GM18519 (cell line): ENCODE data around the gene MARCHF6.
"Not testable (repeated sequence)": the region's sequence is repeated elsewhere in the genome, so short reads cannot be mapped to it uniquely, and the experiment has no call there.

Experiments
- ATAC-seq: cut with Tn5 transposase; IDR thresholded peaks from one replicate; pipeline ENCODE4 v1.9.1; 2021; ENCODE audit warnings: mild to moderate bottlenecking, moderate library complexity; ENCODE audit not compliant: unreplicated experiment, low FRiP score

MARCHF6 gene

DNA sequence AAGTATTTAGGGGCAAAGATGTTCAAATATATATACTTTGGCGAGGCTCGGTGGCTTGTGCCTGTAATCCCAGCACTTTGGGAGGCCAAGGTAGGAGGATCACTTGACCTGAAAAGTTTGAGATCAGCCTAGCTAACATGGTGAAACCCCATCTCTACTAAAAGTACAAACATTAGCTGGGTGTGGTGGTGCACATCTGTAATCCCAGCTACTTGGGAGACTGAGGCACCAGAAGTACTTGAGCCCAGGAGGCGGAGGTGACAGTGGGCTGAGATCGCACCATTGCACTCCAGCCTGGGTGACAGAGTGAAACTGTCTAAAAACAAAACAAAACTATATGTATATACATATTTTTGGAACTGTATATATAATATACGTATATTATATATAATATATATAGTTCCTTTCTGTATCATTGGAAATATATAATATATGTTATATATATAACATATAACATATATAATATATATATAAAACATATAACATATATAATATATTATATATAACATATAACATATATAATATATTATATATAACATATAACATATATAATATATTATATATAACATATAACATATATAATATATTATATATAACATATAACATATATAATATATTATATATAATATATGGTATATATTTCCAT, 8.9 kb upstream of the MARCHF6 start:
- ATAC-seq, result not testable (repeated sequence)

DNA sequence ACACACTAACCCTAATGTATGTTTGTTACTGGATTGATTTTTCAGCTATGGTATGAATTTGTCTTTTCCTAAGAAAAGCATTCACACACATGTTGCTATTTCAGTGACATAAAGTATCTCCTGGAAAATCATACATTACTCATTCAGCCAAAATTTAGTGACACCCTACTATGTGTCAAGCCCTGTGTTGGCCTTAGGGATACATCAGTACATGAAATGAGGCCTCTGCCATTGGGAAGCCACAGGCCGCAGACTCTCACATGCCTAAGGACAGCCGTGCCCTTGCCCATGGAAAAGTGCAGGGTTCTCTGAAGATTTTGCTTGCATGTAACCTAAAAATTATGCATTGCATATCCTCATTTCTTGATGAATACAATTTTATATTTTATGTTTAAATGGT, 5.2 kb upstream of the MARCHF6 start:
- ATAC-seq, result no peak

DNA sequence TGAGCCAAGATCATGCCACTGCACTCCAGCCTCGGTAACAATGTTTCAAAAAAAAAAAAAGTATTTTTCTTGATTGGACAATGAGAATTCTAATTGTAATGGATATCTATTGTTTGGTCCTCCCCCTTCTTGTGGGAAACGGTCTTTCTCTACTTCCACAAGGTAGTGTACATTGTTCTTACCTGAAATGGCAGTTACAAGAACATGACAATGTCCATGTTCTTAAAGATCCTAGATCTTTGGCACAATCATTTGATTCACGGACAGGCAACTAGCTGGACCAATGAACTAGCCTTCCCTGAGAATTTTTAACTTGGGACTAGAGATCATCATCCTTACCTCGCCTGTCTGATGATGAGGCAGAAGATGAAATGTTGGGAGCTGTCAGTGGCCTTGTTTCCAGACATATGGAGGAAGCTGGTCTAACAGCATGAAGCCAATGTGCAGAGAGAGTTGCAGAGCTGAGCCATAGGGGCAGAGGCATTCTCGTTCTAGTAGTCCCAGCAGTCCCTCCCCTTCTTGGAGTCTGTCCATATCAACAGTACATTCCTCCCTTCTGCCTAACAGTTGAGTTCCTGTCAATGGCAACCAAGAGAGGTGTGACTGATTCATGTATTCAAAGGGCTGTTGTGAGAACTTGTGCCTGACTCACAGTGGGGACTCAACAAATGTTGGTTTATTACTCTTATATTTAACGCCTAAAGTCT, 2.1 kb upstream of the MARCHF6 start:
- no peak for ATAC-seq

DNA sequence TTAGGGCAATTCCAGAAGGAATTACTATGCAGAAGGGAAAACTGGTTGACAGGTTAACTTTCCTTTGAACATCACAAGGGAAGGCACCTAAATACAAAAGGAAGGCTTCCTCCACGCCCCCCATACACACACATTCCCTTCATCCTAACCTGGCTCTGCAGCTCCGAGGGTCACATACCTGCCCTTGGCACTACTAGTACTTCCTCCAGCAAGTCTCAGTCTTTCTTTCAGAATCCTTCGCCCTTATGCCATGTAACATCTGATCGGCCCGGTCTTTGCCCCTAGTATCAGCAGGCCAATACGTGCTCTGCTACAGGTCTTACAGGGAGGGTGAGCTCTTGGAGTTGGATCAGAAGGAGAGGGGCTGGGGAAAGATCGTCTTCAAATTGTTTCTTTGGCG, 1.6 kb upstream of the MARCHF6 start:
- no peak for ATAC-seq

DNA sequence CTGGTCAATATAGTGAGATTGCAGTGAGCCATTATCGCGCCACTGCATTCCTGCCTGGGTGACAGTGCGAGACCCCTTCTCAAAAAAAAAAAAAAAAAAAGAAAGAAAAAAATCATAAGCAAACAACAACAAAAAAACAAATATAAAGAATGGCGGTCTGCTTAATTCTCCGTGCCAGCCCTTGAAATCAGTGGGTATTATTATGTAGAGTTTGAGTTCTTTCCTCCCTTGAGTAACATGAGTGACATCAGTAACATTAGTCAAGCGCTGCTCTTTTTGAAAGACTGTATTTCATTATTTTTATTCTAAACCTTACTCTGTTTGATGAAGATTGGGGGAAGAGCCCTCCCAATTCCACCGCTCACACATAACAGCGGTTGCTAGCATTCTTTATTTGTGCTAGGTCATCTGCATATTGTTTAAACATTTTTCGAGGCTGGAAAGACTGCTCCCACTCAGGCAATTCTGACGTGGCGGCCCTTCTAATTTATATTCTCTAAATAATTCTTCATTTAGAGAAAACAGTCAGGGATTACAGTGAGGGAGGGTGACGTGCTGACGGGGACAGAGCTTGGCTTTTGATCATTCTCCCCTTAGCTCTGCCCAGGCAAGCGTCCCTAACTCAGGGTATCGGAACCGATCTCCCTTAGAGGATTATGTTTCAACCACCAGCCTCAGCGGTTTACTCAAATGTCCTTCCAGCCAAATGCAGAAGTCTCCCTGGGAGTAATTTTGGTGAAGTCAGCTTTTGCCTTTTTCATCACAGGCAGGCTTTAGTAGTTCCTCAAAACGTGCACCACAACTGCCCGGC, 860 bp upstream of the MARCHF6 start:
- no peak for ATAC-seq

DNA sequence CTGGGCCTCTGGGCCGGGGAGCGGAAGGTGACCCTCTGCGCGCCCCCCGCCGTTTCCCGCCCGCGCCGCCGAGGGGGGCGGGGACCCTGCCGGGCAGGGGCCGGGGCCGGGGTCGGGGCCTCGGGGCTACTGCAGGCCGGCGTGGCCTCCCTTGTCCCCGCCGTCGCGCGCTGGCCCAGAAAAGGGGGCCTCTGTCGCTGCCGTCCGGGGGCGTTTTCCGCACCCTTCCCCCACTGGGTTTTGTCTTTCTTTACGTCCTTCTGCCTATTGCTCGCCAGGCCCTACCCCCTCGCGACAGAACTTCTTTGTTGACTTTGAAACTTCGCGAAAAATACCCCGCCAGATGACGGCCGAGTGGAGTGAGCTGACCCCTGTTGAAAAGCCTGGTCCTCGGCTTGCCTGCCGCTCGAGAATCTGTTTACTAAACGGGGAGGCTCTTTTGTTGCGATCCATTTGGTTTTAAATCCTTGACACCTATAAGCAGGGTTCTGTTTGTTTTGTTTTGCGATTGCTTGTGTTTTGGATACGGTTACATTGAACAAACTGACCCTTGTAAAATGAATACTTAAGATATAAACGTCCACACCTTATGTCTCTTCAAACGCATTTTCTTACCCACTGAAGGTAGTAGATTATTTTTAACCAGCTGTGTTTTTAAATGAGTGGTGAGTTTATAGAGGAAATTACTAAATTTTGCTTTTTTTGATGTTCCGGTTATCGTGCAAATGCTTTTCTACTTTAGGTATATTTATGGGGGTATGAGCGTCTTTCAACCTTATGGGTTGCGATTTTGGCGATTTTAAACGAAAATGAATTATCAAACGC, 765 bp downstream of the MARCHF6 start:
- peak; percentile 1 for ATAC-seq

DNA sequence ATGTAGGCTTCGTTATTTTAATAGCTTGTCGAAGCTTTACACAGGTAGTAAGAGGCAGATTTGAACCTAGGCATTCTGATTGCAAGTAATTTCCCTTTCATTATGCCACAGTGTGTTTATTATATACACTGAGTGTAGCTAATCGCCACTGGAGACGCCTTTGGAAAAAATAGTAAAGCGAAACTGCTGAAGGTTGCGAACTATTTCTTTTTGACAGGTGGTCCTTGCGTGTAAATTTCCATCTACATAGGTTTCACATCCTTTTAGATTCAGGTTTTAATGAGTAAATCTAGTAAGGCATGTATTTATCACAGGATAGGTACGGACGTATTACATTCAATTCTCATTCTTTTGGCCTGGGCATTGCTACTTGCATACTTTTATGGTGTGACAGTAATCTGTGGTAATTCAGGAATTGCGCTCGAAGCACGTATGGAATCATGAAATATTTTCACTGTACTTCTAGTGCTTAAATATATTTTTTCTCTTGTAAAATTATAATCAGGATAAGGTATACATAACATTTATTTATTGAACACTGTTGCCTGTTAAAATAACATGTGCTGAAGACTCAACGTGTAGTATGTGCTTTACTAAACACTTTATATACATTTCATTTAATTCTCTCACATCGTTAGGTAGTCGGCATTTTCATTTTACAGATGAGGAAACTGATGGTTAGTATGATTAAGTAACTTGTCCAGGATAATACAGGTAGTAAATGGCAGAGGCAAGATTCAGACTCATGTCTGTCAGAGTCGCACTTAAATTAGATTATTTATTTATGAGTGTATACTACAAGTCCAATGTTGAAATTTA, 1.8 kb downstream of the MARCHF6 start:
- peak; percentile 20 for ATAC-seq

DNA sequence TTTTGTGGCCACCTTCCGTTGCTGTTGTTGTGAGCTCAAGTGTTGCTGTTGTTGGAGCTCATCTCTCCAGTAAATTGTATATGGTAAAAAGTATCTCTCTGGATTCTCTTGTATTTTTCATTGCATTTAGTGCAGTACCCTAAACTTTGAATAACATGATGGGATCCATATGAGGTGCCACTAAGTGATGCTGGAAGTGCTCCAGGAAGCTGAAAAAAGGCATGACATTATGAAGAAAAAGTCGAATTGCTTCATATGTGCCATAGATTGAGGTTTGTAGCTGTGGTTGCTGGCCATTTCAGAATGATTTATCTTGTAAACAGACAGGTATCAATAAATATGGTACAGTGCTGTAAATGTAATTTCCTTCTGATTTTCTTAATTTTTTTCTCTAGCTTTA, 5.5 kb downstream of the MARCHF6 start:
- ATAC-seq, result no peak

DNA sequence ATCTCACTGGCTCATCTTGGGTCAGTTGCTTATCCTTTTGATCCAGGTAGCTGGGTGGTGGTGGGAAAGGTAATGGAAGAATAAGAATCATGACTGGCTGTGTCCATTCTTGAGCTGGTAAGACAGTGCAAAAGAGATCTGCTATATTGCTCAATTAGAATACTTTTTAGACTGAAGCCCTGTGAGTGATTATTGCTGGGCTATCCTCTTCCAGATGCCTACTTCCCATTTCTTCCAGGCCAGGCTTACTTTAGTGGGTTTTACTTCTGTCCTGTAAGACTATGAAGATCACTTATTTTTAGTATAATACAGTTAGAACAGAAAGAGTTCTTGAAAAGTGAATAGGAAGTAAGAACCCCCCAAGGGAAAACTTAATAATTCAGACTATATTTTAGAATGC, 7.2 kb downstream of the MARCHF6 start:
- no peak for ATAC-seq

DNA sequence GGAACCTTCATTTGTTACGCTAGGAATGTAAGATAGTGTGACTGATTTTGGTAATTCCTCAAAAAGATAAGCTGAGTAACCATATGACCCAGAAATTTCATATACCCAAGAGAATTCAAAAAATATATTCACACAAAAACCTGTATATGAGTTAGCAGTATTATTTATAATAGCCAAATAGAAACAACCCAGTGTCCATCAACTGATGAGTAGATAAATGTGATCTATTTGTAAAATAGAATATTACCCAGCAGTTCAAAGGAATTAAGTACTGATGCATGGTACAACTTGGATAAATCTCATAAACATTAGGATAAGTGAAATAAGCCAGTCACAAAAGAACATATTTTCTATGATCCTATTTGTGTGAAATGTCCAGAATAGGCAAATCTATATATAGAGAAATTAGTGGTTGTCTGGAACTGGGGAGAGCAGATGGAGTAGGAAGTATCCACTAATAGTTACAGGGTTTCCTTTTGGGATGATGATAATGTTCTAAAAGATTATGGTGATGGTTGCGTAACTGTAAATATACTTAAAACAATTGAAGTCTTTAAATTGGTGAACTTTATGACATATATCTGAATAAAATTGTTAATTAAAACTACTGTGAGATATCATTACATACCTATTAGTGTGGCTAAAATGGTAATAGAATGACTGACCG, 10.2 kb downstream of the MARCHF6 start:
- no peak for ATAC-seq

DNA sequence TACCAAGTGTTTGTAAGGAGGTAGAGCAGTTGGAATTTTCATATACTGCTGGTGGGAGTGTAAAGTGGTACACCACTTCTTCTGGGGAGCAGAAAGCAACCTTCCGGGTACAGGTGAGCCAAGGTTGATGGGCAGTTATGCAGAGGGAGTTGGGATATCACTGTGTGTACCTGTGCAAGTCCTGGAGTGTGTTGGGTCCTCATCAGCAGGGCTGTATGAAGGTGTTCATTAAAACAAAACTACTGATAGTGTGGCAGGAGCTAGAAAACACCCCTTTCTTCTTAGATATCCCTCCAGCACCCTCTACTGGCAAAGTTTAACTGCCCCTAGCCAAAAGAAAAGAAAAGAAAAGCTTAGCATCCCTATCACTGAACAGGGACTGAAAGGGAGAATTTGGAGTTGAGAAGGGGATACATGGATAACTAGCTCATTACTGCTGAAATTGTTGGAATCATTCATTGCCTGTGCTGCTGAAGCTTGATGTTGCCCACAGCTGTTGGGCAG, 10.7 kb downstream of the MARCHF6 start:
- ATAC-seq, result no peak

DNA sequence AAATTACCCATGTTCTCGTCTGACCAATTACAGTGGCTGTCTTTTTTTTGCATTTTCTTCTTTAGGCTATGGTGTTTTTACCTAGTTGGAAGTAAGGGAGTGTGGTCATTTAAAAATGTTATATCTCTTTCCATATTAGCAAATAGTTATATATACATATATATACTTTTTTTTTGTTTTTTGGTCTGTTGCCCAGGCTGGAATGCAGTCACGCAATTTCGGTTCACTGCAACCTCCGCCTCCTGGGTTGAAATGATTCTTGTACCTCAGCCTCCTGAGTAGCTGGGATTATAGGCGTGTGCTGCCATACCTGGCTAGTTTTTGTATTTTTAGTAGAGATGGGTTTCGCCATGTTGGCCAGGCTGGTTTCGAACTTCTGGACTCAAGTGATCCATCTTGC, 12.3 kb downstream of the MARCHF6 start:
- no peak for ATAC-seq

DNA sequence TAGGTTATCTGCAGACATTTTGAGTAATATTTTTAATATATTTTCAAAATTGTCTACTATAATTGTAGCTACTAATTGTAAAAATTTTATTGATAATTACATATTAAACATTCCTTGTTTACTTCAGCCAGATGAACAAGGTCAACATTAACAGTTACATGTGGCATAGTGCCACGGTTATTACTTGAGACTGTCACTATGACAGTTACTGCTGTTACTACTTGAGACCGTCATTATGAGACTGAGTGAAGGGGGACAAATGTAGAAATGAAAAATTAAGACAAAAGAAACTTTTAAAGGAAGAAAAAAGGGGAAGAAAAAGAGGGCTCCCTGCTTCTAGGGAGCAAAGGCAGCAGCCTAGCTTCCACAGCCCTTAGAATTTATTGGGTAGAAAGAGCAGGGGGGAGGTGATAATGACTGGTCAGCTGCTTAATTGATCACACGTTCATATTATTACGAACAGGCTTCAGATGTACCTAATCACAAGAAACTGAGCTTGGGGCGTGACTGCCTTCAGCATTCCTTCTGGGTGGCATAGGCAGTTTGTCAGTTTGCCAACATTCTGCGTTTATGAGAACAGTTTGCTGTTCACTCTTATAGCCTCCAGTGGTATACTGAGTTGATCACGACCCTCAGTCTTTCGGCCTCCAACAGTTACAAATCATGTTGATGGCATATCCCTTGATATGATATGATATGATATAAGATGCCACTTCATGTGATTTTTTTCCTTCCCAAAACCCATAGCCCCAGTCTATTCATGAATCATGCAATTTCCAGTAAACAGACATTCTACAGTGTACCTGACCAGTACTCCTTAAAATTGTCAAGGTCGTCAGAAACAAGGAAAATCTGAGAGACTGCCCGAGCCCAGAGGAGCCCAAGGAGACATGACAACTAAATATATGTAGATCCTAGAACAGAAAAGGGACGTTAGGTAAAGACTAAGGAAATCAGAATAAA, 13.1 kb downstream of the MARCHF6 start:
- ATAC-seq, result no peak

DNA sequence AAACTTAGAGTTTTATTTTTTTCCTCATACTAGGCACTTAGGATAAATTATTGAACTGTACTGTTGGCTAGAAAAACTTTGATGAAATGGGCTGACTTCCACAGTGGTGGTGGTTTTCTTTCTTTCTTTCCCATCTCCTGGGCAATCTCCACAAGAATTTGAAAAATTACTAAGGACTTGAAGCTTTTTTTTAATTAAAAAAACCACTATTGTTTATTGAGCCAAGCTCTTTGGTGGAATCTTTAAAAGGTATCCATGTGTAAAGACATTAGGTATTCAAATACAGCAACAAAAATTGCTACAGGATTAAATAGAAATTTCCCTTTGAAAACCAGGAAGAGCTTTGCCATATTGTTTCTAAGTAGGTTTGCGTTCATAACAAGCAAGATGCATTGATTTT, 14.1 kb downstream of the MARCHF6 start:
- ATAC-seq, result no peak

DNA sequence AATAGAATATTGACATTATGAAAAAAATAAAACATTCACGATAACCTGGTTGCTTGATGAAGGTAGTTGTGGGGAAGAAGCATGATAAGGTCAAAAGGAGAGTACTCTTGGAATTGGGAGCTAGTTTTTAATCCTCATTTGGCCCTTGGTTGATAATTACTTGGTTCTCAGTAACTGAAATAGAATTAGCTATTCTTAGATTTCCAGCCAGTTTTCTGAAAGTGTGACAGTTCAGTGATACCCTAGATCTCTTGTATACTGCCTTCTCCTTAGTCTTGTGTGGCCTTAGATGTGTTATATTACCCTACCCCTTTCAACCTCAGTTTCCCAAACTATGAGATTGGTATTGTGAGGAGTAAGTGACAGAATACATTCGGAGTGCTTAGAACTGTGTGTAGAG, 17.4 kb downstream of the MARCHF6 start:
- no peak for ATAC-seq

DNA sequence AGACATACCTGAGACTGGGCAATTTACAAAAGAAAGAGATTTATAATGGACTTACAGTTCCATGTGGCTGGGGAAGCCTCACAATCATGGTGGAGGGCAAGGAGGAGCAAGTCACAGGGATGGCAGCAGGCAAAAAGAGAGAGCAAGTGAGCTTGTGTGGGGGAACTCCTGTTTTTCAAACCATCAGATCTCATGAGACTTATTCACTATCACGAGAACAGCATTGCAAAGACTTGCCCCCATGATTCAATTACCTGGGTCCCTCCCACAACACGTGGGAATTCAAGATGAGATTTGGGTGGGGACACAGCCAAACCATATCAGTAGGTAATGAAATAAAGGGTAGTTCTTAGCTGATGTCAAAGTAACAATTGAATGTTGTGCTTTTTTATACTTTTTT, 17.9 kb downstream of the MARCHF6 start:
- not testable (repeated sequence) for ATAC-seq

DNA sequence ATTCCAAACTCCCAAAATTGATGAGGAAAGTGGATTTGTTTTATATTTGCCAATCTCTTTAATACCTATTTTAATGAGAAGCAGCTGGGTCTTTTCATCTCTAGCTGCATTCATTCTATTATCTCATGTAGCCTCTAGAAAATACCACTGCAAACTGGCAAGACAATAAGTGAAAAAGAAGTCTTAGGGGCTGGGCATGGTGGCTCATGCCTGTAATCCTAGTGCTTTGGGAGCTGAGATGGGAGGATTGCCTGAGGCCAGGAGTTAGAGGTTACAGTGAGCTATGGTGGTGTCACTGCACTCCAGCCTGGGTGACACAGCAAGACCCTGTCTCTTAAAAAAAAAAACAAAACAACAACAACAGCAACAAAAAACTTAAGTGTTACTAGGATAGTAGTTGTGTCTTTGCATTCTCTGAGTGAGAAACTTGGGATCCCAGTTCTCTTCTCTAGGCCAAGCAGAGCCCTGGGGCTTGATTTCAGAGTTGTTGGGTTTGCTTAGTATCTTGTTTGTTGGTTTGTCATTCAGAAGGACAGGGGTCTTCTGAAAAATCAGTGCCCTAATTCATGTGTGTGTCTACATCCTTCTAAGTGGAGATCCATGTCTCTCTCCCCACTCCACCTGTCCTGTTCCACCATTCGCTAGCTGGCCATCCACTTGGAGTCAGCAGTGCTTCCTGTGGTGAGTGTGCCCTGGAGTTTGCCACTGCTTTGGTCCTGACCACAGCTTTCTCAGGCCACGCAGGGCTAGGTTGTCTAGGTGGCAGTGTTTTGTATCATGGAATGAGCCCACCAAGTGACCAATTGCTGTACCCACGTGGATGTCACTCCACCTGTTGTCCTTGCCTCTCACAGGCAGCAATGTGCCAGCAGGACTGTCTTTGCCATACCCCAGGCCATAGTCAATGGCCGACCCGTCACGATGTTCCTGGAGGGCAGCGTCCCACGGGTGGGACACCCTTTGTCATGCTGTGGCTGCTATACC, 19.5 kb downstream of the MARCHF6 start:
- no peak for ATAC-seq
